Measurements from ENCODE around the gene MOV10. TPM values are rescaled to one million over a fixed set of nuclear protein-coding genes. Genes with fewer than 3 reads are reported as not detected.

MOV10 gene
- total and polyA plus RNA-seq, 2 of the 13 experiments (the other 11 are each of a cell fraction or from before 2014, with no cell fraction given), result 56.4 to 58.2 TPM

DNA sequence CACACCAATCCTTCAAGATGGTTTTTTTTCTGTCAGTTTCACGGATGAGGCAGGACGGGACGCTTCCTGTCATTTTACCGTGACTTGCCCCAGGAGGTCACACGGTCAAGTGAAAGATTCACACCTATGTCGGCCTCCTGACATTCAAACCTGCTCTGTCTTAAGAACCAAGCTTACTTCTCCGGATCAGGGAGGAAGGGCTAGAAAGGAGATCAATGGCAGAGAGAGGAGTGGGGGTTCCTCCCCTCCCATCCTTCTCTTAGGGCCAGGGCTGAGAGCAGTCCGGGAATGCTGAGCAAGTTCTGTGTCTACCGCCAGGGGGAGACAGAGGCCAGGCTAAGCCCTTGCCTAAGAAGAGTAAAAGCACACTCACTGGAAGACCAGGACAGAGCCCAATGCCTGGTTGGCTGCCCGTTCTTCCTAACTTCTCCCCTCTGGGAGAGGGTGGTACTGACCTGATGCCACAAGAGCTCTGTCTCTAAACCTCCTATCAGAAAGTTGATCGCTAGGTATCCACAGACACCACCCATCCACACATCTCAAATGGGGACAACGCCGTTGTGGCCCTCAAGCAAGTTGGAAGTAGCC is 41.8 kb downstream of the MOV10 start (continued):
- TF ChIP-seq, protein P1, sequence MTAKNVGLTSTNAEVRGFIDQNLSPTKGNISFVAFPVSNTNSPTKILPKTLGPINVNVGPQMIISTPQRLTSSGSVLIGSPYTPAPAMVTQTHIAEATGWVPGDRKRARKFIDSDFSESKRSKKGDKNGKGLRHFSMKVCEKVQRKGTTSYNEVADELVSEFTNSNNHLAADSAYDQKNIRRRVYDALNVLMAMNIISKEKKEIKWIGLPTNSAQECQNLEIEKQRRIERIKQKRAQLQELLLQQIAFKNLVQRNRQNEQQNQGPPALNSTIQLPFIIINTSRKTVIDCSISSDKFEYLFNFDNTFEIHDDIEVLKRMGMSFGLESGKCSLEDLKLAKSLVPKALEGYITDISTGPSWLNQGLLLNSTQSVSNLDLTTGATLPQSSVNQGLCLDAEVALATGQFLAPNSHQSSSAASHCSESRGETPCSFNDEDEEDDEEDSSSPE (CRISPR knock-in tag; IDR thresholded peaks at IDR 0.05), result no peak
- TF ChIP-seq, protein P2, sequence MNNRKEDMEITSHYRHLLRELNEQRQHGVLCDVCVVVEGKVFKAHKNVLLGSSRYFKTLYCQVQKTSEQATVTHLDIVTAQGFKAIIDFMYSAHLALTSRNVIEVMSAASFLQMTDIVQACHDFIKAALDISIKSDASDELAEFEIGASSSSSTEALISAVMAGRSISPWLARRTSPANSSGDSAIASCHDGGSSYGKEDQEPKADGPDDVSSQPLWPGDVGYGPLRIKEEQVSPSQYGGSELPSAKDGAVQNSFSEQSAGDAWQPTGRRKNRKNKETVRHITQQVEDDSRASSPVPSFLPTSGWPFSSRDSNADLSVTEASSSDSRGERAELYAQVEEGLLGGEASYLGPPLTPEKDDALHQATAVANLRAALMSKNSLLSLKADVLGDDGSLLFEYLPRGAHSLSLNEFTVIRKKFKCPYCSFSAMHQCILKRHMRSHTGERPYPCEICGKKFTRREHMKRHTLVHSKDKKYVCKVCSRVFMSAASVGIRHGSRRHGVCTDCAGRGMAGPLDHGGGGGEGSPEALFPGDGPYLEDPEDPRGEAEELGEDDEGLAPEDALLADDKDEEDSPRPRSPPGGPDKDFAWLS (CRISPR knock-in tag; IDR thresholded peaks at IDR 0.05; ENCODE audit: borderline replicate concordance), result no peak
- TF ChIP-seq ZZZ3 (CRISPR knock-in tag; IDR thresholded peaks at IDR 0.05; ENCODE audit: borderline replicate concordance), result no peak
- TF ChIP-seq PCBP1 (IDR thresholded peaks at IDR 0.05; ENCODE audit: borderline replicate concordance, low read depth, low read length), result no peak
- no peak for TF ChIP-seq MZF1 (CRISPR knock-in tag; IDR thresholded peaks at IDR 0.05; ENCODE audit: borderline replicate concordance)
- TF ChIP-seq, protein P3, sequence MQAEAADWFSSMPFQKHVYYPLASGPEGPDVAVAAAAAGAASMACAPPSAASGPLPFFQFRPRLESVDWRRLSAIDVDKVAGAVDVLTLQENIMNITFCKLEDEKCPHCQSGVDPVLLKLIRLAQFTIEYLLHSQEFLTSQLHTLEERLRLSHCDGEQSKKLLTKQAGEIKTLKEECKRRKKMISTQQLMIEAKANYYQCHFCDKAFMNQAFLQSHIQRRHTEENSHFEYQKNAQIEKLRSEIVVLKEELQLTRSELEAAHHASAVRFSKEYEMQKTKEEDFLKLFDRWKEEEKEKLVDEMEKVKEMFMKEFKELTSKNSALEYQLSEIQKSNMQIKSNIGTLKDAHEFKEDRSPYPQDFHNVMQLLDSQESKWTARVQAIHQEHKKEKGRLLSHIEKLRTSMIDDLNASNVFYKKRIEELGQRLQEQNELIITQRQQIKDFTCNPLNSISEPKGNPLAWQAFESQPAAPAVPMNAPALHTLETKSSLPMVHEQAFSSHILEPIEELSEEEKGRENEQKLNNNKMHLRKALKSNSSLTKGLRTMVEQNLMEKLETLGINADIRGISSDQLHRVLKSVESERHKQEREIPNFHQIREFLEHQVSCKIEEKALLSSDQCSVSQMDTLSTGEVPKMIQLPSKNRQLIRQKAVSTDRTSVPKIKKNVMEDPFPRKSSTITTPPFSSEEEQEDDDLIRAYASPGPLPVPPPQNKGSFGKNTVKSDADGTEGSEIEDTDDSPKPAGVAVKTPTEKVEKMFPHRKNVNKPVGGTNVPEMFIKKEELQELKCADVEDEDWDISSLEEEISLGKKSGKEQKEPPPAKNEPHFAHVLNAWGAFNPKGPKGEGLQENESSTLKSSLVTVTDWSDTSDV (CRISPR knock-in tag; IDR thresholded peaks at IDR 0.05), result no peak
- no peak for TF ChIP-seq MATR3 (CRISPR knock-in tag; IDR thresholded peaks at IDR 0.05)
- no peak for TF ChIP-seq ZMAT3 (CRISPR knock-in tag; conservative IDR thresholded peaks at IDR 0.05)
- no peak for TF ChIP-seq RFX5 (IDR thresholded peaks at IDR 0.05; ENCODE audit: low read depth, low read length)
- TF ChIP-seq SOX5 (CRISPR knock-in tag; IDR thresholded peaks at IDR 0.05; ENCODE audit: borderline replicate concordance), result 0 out of 2 replicates have a peak, but pooled peaks have one; percentile 20
- no peak for TF ChIP-seq ZNF660 (CRISPR knock-in tag; IDR thresholded peaks at IDR 0.05; ENCODE audit: borderline replicate concordance, low read depth)
- TF ChIP-seq KAT7 (CRISPR knock-in tag; IDR thresholded peaks at IDR 0.05; ENCODE audit: borderline replicate concordance), result no peak
- no peak for TF ChIP-seq ZNF607 (CRISPR knock-in tag; IDR thresholded peaks at IDR 0.05; ENCODE audit: borderline replicate concordance)
- TF ChIP-seq, protein P4, sequence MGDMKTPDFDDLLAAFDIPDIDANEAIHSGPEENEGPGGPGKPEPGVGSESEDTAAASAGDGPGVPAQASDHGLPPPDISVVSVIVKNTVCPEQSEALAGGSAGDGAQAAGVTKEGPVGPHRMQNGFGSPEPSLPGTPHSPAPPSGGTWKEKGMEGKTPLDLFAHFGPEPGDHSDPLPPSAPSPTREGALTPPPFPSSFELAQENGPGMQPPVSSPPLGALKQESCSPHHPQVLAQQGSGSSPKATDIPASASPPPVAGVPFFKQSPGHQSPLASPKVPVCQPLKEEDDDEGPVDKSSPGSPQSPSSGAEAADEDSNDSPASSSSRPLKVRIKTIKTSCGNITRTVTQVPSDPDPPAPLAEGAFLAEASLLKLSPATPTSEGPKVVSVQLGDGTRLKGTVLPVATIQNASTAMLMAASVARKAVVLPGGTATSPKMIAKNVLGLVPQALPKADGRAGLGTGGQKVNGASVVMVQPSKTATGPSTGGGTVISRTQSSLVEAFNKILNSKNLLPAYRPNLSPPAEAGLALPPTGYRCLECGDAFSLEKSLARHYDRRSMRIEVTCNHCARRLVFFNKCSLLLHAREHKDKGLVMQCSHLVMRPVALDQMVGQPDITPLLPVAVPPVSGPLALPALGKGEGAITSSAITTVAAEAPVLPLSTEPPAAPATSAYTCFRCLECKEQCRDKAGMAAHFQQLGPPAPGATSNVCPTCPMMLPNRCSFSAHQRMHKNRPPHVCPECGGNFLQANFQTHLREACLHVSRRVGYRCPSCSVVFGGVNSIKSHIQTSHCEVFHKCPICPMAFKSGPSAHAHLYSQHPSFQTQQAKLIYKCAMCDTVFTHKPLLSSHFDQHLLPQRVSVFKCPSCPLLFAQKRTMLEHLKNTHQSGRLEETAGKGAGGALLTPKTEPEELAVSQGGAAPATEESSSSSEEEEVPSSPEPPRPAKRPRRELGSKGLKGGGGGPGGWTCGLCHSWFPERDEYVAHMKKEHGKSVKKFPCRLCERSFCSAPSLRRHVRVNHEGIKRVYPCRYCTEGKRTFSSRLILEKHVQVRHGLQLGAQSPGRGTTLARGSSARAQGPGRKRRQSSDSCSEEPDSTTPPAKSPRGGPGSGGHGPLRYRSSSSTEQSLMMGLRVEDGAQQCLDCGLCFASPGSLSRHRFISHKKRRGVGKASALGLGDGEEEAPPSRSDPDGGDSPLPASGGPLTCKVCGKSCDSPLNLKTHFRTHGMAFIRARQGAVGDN (CRISPR knock-in tag; IDR thresholded peaks at IDR 0.05), result no peak
- no peak for TF ChIP-seq MLLT10 (CRISPR knock-in tag; IDR thresholded peaks at IDR 0.05)
- TF ChIP-seq ZNF891 (CRISPR knock-in tag; IDR thresholded peaks at IDR 0.05), result no peak
- no peak for TF ChIP-seq FOXJ3 (CRISPR knock-in tag; IDR thresholded peaks at IDR 0.05; ENCODE audit: borderline replicate concordance)
- TF ChIP-seq ZNF709 (CRISPR knock-in tag; IDR thresholded peaks at IDR 0.05), result no peak
- no peak for TF ChIP-seq NFRKB (IDR thresholded peaks at IDR 0.05)
- no peak for TF ChIP-seq TAF1 (CRISPR knock-in tag; IDR thresholded peaks at IDR 0.05)
- no peak for TF ChIP-seq TCF7L2 (IDR thresholded peaks at IDR 0.05; ENCODE audit: low read depth, low read length)
